Measurements from ENCODE around the gene C2CD2.
A peak's percentile ranks its signal among the peaks of the same experiment; 100 is the strongest.

Gene C2CD2

DNA sequence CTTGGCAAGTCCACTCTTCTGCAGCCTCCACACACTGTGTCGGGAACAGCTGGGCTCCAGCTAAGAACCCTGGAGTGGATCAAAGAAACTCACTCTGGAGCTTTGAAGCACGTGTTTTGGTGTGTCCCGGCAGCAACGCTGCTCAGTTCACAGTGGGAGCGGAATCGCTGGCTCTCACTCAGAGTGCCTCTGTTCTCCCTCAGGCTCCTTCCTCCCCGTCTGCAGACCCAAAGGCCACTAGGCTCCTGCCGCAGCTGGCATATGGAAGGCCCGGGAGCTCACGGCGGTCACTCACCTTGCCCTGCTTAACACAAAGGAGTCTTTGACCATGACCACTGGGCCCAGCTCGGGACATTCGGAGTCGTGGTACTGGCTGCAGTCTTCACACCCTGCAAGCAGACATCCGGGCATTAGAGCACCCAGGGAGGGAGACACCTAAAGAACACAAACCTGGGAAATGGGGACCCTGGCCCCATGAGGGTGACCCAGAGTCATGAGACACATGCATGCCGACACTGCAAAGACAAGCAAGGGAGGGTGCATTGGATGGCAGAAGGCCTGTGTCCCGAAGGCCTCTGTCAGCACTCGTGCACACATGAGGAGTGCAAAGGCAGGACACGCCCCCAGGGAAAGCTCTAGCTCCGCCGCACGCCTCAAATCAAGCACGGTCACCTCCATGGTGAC is 94.4 kb downstream of the C2CD2 start:
- no peak for DNase-seq

DNA sequence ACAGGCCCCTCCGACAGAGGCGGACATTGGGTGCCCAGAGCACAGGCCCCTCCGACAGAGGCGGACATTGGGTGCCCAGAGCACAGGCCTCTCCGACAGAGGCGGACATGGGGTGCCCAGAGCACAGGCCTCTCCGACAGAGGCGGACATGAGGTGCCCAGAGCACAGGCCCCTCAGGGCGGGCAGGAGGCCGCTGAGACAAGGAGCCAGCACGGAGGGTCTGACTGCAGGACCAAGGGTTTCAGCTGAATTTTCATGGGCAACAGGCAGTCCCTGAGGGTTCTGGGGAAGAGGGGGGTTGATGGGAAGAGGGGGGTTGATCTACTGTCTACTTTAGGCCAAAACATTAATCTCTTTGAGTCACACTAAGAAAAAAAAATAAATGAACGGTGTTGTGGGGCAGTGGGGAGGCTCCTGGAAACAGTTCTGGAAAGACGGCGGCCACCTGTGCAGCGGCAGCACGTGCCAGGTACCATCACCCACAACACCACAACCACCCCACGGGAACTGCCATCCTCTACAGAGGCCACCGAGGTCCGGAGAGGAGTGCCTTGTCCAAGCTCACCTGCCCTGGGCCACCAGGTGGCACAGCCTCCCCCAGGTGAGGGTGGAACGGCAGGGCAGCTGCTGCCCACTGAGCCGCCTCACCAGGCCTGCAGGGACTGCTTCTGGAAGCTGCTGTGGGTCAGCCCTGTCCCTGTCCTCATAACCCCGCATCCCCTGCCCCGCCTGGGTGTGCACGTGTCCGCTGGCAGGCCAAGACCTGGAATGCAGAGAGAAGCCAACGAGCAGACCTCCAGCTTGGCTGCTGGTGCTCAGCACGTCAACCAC is 95.1 kb downstream of the C2CD2 start:
- DNase-seq, result no peak

DNA sequence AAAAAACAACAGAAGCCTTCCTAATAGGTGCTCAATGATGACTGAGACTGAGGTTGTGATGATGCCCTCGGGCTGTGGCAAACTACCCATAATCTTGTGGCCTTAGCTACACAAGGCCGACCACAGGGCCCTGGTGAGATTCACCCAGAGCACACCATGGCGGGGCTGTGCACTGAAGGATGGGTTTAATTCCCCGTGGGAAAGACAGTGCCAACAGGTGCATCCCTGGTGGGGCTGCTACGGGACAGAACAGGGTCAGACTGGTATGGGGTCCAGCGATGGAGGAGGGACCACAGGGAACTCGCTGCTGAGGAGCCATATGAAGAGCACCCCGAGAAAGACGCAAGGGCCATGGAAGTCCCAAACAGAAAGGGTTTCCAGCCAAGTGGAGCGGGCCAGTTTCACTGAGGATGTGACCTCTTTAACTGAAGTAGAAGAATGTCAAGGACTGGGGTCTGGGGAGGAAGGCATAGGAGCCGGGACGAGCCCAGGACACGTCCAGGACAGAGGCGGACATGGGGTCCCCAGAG is 96.0 kb downstream of the C2CD2 start:
- DNase-seq, result no peak

DNA sequence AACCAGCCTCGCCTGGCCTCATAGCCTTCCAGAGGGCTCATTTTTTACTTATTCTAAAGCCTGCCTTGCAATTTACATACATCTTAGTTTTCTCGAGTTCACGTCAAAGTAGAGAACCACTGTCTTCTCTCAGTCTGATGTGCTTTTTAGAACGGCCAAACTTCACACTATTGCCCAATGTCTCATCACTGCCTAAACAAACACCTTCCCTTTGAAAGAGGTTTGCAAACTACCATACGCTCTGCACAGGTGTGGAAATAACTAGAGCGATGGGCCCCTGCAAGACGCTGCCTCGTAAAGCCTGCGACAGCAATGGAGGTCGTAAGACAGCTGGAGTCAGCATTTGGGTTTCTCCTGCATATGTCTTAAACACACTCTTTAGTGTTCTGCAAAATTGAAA is 97.2 kb downstream of the C2CD2 start:
- no peak for DNase-seq

DNA sequence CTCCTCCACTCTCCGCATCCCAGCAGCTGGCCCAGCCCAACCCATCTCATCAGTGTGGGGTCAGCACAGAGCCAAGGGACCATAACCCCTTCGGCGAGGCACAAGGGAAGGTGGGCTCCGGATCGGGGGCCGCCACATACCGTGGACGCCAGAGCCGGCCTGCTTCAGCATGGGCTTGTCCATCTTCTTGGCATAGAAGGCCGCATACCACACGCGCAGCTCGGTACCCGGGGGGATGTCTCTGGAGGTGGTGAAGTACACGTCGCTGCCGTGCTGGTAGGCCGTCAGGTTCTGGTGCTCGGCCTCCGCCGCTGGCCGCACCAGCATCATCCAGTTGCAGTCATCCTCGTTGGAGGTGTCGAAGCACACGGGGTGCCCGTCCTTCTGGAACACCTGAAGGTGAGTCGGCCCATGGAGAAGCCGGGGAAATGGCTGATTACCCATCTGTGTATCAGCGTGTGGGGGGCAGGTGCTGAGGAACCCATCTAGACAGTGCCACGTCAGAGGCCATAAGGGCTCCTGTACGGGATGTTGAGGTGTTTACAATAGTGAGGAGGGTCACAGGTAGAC is 99.3 kb downstream of the C2CD2 start:
- DNase-seq, result no peak

DNA sequence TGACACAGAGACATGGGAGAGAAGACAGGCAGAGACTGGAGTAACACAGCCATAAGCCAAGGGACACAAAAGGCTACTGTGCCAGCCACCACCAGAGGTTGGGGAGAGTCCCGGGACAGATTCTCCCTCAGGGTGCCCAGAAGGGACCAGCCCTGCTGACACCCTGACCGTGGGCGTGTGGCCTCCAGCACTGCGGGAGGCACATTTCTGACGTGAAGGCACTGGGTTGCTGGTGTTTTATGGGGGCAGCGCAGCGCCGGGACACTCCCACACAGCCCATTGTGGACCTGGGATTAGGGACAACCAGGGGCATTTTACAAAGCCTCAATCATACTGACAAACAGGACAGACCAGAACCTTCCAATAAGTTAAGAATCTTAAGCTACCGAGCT is 100.9 kb downstream of the C2CD2 start:
- DNase-seq, result no peak

DNA sequence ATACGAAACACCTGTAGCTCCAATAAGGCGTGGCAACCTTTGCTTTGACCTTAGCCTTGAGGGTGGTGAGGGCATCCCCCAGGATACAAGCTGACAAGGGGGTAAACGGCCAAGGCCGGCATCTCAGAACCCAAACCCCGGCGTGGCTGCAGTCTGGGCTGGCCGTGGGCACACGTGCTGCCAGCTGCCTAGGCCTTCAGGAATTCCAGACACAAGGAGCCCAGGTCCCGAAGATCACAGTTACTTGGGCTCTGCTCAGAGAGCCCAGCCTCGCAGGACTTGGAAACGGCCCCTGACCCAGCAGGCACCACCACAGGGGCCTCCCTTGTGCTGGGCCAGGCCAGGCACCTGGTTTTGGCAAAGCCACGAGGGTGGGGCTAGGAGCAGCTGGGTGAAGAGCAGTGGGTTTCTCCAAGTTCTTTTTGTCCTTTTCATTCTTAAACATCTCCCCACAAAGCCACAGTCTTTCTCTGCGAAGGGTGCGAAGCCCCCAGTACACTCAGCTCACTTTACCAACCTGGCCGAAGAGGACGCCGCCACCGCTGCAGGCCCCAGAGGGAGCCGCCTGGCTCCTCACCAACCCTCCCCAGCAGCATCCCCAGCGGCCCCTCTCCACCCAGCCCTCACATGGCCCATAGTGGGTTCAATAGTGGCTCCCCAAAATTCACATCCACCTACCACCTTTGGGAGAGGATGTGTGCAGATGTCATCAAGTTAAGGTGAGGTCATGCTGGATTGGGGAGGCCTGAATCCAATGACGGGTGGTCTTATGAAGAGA is 101.5 kb downstream of the C2CD2 start:
- DNase-seq, result no peak

DNA sequence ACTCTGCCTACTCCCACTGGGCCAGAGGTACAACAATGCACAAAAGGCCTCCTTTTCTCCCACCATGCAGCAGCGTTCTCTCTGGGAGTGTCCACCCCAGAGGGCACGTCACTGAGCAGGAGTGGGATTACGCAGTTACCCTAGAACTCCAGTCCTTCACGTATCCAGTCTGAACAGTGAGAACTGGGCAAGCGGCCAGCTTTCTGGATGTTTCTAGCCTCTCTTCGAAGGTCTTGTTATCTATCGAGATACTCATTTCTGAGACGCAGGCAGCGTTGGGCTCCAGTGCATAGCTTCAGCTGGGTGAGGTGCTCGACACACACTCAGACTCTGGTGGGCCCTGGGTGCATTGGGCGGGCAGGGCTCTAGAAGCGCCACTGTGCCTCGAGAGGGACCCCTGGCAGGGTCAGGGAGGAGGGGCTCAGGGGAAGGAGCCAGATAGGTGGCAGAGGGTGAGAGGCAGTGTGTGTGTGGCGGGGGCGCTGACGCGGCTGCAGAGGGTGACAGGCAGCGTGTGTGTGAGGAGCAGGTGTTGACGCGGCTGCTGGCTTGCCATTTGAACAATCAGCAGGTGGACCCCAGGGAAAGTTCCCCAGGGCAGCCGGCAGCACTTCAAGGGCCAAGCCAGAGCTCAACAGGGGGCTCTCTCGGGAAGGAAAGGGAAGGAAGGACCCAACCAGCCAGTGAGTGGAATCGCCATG is 102.6 kb downstream of the C2CD2 start:
- DNase-seq, result peak; percentile 54

DNA sequence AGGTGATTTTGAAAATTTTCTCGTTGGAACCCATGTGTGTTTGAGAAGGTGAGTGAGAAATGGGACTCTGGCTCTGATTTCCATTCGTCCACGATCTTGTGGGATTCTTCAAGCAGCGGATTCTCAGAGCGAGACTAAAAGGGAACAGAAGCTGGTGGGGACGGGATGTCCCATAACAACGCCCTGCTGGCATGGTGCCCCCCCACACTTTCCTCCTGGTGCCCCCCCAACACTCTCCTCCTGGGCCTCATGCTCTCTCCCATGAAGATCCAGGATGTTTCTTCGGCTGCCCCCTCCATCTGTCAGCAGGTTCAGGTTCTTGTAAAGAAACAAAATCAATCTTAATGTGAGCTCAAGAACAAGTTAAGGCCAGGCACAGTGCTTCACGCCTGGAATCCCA is 103.7 kb downstream of the C2CD2 start:
- no peak for DNase-seq

DNA sequence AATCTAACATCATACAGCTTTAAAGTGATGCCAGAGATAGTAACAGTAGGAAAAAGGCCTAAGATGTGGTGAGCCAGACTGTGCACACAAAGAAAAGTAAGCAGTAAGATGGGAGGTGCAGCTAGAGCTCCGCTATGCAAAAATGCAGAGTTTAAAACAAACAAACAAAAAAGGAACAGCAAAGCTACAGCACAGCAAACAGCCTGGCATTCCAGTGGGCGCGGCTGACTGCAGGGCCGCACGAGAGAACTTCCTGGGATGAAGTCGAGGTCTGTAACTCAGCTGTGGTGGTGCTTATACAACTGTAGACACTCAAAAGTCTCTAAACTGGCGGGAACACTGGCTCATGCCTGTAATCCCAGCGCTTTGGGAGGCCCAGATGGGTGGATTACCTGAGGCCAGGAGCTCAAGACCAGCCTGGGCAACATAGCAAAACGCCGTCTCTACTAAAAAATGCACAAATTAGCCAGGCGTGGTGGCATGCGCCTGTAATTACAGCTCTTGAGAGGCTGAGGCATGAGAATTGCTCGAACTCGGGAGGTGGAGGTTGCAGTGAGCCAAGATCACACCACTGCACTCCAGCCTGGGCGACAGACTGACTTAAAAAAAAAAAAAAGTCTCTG is 104.7 kb downstream of the C2CD2 start:
- DNase-seq, result no peak

DNA sequence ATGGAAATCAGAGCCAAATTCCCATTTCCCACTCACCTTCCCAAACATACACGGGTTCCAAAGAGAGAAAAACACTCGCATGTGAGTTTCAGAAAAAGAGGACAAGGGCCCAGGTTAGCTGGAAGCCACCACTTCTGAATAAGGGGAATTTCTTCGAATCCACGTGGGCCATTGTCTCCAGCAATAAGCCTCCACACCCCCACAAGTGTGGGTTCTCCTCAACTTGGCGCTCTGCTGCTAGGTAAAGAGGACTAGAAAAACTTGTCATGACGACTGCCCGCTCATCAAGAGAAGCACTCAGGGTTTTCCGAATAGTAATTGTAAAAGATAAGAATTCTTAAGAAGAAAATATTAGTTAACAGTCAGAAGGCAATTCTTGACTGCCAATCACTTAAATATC is 105.3 kb downstream of the C2CD2 start:
- DNase-seq, result no peak

DNA sequence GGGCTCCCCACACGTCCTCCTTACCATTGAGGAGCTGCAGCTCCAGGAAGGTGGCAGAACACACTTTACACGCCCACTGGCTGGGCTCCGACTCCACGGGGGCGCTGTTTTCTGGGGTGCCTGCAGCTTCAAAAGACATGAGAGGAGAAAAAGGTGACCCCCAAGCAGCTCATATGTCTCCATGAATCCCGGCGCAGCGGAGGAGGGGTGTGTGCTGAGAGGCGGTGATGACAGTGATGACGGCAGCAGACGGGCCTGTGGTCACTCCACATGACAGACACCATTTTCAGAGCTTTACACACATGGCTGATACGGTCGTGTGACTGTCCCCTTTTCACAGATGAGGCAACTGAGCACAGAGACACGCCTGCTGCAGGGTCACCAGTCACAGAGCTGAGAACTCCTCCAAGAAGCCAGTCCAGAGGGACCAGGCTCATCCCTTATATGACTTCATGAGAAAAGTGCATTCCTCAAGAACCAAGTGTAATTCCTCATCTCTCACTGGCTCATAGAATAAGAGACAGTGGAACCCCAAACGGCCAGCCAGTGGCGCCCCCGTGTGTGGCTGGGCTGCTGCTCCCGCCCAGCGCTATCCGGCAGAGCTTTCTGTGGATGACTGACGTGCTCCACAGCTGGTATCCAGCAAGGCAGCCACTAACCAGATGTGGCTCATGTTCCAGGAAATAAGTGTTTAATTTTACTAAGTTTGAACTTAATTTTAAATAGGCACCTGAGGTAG is 106.6 kb downstream of the C2CD2 start:
- DNase-seq, result no peak

DNA sequence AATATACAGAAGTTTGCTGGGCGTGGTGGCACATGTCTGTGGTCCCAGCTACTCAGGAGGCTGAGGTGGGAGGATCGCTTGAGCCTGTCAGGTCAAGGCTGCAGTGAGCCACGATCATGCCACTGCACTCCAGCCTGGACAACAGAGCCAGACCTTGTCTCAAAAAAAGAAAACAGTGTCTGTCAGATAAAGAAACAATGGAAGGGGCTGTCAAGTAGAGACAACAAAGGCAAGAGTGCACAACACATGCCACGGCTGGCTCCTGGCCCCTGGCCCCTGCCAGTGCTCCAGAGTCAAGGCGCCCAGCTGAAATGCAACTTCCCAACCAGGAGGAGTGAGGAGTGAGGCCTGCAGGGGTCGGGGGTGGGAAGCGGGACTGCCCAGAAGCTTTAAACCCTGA is 107.3 kb downstream of the C2CD2 start:
- DNase-seq, result no peak

DNA sequence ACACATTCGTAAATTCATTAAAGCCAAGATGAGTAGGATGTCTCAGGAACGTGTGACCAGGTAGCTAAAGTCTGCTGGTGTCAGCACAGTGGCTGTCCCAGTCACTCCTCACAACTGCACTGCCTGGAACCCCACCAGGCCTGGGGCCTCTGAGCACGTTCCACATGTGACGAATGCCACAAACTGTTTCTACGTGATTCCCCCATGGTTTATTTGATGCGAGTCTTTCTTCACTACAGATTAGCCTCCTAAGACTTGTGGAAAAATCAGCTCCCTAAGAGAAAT is 107.8 kb downstream of the C2CD2 start:
- DNase-seq, result no peak

DNA sequence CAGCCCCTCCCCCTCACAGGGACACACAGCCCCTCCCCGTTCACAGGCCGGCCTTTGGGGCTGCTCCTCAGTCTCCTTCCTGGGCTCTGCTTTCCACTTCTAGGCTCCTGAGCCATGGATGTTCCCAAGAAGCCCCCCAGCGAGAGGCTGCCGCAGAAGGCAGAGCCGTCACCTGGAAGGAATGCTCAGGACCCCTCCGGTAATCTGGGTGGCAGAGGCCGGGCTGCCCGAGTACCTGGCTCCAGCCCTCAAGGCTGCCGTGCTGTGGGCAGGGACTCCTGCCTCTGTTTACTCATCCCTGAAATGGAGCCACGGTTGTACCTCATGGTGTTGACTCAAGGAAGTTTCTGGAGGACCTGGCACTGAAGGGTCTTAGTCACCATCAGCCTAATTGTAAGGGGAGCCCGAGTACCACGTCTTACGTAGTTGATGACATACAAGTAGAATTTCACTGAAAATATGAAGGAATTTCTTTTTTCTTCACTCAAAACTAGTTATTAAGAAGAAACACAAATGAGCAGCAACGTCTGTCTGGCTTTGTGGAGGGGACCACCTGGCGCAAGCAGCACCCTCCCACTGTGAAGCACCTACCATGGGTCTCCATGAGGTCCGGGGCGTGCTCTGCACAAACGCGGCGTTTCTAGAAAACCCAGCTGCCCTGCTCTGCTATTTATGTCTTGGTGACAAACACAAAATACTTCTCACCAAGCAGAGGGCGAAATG is 108.3 kb downstream of the C2CD2 start:
- DNase-seq, result no peak

DNA sequence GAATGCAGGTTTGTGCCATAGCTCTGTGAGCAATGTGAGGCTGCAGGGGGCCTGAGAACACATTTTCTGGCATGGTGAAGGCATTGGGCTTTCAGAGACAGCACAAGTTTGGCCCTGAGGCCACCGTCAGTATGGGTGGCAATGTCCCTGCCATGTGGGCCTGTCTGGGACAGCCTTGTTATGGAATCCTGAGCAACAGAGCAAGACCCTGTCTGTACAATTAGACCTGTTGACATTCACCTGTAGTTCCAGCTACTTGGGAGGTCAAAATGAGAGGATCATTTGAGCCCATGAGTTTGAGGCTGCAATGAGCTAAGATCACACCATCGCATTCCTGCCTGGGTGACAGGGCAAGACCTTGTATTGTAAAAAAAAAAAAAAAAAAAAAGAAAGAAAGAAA is 110.2 kb downstream of the C2CD2 start:
- DNase-seq, result no peak

DNA sequence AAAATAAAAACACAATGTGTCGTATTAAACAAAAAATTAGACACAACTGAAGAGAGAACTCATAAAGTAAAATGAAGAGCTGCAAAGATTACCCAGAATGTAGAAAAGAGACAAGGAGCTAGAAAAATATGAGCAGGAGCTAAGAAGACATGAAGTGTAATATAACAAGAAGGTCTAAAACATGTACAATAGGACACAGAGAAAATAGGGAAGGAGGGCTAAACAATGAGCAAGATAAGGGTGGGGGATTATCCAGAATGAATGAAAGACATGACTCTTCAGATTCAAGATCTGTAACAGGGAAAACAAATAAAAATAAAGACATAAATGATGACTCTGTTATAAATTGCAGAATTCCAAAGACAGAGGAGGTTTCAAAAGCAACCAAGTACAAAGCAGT is 112.9 kb downstream of the C2CD2 start:
- no peak for DNase-seq

DNA sequence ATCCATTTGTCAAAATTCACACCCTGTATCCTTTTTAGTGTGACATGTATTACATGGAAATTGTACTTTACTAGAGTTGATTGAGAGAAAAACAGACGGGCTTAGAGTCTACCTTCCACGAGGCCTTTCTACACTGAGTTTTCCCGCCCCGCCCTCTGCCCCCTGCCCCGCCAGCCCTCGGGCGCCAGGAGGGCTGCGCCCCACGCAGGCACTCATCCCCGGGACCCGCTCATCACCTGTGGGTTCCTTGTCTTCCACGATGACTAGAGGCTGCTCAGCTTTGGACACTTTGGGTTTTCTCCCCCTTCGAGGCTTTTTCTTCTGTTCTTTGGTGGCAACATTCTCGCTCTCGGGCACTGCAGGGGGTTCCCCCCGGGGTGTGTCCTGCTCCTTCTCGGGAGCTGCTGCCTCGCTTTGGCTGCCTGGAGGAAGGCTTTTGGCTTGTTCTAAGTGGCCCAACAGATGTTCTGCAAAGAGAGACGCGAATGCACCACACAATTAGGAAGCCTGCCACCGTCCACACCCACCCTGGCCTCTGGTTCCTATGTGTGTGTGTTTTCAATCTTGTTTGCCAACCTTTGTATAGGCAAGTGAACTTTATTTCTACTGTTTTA is 114.3 kb downstream of the C2CD2 start:
- DNase-seq, result no peak

DNA sequence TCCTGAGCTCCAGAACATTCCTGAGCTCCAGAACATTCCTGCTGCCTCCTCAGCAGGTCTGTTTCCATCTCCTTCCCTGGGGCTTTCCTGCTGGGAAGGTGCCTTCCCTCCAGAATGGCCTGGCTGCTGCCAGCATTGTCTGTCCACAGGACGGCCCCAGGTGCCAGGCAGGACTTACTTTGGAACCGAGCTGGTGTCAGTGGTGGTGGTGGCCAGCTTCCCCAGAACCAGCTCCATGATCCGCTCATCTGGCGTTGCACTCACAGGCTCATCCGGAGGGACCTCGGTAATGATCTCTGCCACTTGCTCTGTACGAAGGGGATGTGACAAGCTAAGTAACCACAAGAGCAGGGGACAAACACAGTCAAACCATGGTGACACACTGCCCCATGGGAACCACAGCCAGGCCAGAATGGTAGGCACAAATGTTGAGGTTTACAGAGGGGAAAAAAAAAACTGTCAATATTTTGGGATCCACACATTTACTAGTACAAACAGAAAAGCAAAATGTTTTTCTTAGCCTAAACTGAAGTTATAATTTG is 116.0 kb downstream of the C2CD2 start:
- DNase-seq, result no peak

Measured in NCI-H146 (cell line).